HL-60 (cell line): ENCODE results near the gene ABL2.
"Not testable (repeated sequence)": the region's sequence is repeated elsewhere in the genome, so short reads cannot be mapped to it uniquely, and the experiment has no call there.

ENCODE experiments used
- DNase-seq, 2 experiments: peaks; one replicate each; pipeline ENCODE4 v3.0.0-alpha.2; 2010 to 2020; ENCODE audit warnings: low read depth in 1 of 2, low spot score in 1 of 2
- H3K27ac ChIP-seq: fragments of 250-450 bp; sonication (Bioruptor Pico); replicated peaks from 2 replicates; pipeline ENCODE4 v1.5.1; 2020; ENCODE audit warnings: mild to moderate bottlenecking, moderate library complexity
- H3K27me3 ChIP-seq: fragments of 250-450 bp; sonication (Bioruptor Pico); 2 replicates; pipeline ENCODE4 v1.5.1; 2021; ENCODE audit warnings: mild to moderate bottlenecking, moderate library complexity; ENCODE audit not compliant: insufficient read depth, poor library complexity, severe bottlenecking
- H3K4me3 ChIP-seq: replicated peaks from 2 replicates; pipeline ENCODE4 v1.5.1; 2011; ENCODE audit warnings: mild to moderate bottlenecking, control low read depth, low read length; ENCODE audit not compliant: insufficient read depth
- GABPA ChIP-seq: IDR thresholded peaks from 2 replicates; pipeline ENCODE4 v1.6.1; 2012; ENCODE audit warnings: low read depth
- POLR2AphosphoS5 ChIP-seq: IDR thresholded peaks from 2 replicates; pipeline ENCODE4 v1.6.1; 2012; ENCODE audit warnings: low read depth
- SPI1 ChIP-seq: IDR thresholded peaks from 2 replicates; pipeline ENCODE4 v1.6.1; 2012; ENCODE audit warnings: low read depth, mild to moderate bottlenecking, borderline replicate concordance
- TF ChIP-seq, protein P1 (sequence below): IDR thresholded peaks from 2 replicates; pipeline ENCODE4 v1.6.1; 2012; ENCODE audit warnings: low read depth; ENCODE audit not compliant: insufficient replicate concordance
- TF ChIP-seq, protein P2 (sequence below): IDR thresholded peaks from one replicate; pipeline ENCODE4 v1.5.1; 2011; ENCODE audit warnings: low read length, control low read depth, inconsistent platforms; ENCODE audit not compliant: insufficient read depth

Gene ABL2

DNA sequence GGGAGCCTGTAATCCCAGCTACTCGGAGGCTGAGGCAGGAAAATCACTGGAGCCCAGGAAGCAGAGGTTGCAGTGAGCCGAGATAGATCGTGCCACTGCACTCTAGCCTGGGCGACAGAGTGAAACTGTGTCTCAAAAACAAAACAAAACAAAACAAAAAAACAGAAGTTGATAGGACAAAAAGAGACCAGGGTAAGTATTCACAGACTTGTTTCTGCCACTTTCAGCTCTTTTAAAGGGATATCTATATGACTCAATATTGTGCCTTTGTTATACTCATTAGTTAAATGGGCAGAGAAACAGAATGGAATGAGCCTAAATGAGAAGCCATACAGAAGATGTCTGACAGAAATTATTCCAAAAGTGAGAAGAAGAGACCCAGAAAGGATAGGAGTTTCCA, 23.1 kb upstream of the ABL2 start:
- no peak for TF ChIP-seq SPI1
- no peak for TF ChIP-seq GABPA
- TF ChIP-seq, protein P1, sequence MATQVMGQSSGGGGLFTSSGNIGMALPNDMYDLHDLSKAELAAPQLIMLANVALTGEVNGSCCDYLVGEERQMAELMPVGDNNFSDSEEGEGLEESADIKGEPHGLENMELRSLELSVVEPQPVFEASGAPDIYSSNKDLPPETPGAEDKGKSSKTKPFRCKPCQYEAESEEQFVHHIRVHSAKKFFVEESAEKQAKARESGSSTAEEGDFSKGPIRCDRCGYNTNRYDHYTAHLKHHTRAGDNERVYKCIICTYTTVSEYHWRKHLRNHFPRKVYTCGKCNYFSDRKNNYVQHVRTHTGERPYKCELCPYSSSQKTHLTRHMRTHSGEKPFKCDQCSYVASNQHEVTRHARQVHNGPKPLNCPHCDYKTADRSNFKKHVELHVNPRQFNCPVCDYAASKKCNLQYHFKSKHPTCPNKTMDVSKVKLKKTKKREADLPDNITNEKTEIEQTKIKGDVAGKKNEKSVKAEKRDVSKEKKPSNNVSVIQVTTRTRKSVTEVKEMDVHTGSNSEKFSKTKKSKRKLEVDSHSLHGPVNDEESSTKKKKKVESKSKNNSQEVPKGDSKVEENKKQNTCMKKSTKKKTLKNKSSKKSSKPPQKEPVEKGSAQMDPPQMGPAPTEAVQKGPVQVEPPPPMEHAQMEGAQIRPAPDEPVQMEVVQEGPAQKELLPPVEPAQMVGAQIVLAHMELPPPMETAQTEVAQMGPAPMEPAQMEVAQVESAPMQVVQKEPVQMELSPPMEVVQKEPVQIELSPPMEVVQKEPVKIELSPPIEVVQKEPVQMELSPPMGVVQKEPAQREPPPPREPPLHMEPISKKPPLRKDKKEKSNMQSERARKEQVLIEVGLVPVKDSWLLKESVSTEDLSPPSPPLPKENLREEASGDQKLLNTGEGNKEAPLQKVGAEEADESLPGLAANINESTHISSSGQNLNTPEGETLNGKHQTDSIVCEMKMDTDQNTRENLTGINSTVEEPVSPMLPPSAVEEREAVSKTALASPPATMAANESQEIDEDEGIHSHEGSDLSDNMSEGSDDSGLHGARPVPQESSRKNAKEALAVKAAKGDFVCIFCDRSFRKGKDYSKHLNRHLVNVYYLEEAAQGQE, result no peak
- no peak for TF ChIP-seq POLR2AphosphoS5
- TF ChIP-seq, protein P2, sequence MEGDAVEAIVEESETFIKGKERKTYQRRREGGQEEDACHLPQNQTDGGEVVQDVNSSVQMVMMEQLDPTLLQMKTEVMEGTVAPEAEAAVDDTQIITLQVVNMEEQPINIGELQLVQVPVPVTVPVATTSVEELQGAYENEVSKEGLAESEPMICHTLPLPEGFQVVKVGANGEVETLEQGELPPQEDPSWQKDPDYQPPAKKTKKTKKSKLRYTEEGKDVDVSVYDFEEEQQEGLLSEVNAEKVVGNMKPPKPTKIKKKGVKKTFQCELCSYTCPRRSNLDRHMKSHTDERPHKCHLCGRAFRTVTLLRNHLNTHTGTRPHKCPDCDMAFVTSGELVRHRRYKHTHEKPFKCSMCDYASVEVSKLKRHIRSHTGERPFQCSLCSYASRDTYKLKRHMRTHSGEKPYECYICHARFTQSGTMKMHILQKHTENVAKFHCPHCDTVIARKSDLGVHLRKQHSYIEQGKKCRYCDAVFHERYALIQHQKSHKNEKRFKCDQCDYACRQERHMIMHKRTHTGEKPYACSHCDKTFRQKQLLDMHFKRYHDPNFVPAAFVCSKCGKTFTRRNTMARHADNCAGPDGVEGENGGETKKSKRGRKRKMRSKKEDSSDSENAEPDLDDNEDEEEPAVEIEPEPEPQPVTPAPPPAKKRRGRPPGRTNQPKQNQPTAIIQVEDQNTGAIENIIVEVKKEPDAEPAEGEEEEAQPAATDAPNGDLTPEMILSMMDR, result no peak

DNA sequence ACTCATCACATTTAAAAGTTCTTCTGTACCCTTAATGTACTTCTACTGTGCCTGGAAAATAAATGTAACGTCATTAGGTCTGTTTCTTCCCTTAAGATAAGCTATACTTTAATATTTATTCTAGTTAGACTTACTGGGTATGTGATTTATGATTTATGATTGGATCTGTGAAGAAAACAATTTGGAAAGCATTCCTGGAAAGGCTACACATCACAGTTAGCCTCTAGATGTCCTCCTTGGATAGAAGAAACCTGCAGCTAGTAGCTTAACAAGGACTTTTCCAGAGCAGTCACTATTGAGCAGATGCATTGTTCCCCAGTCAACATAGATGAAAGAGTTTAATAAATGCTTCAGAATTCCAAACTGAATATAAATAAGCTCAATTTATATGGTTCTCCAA, 22.2 kb upstream of the ABL2 start:
- no peaks in the 10 kb centered on the region for H3K27me3 ChIP-seq
- no peak for DNase-seq
- H3K4me3 ChIP-seq, result no peak overlapping the region
- TF ChIP-seq POLR2AphosphoS5 (no peak), GABPA (no peak), SPI1 (no peak)
- TF ChIP-seq, protein P2, result no peak
- TF ChIP-seq, protein P1, result no peak
- no peak overlapping the region for H3K27ac ChIP-seq

More for the DNA sequence above, 23.1 kb upstream of the ABL2 start:
- H3K4me3 ChIP-seq, result no peak overlapping the region
- H3K27ac ChIP-seq, result no peak overlapping the region
- no peak for DNase-seq
- H3K27me3 ChIP-seq, result no peaks in the 10 kb centered on the region

GRCh38 chr1:179247923-179248322, 18.4 kb upstream of the ABL2 start:
- Histone ChIP-seq H3K4me3 (no peak overlapping the region), H3K27me3 (no peaks in the 10 kb centered on the region), H3K27ac (no peak overlapping the region)
- TF ChIP-seq, protein P2, result no peak
- no peak for TF ChIP-seq SPI1
- TF ChIP-seq GABPA, result no peak
- no peak for TF ChIP-seq POLR2AphosphoS5
- TF ChIP-seq, protein P1, result no peak
- DNase-seq, result no peak

- H3K27ac ChIP-seq, H3K4me3 ChIP-seq, DNase-seq, H3K27me3 ChIP-seq: not testable (repeated sequence)
Observed at GRCh38 chr1:179245426-179245825, 15.9 kb upstream of the ABL2 start.
